Right lobe of liver (tissue), 6 donors: ENCODE data around the gene MTA1. TPM values are rescaled to one million over a fixed set of nuclear protein-coding genes. Genes with fewer than 3 reads are reported as not detected.
A peak's percentile ranks its signal among the peaks of the same experiment; 100 is the strongest.

Experiments
- ATAC-seq, 4 donors: fragments of 200-7000 bp; cut with Tn5 transposase; one replicate each; pipeline ENCODE4 v1.9.1; 2020; ENCODE audit warnings: mild to moderate bottlenecking in 4 of 4, moderate library complexity in 4 of 4
- DNase-seq, 3 donors: peaks; one replicate each; pipeline ENCODE4 v3.0.0-alpha.2; 2020
- H3K27ac ChIP-seq, 3 donors: fragments of 200-600 bp; one replicate each; pipeline ENCODE4 v1.8.0; 2022
- H3K27me3 ChIP-seq, 2 donors: fragments of 200-600 bp; one replicate each; pipeline ENCODE4 v1.8.0; 2022
- H3K36me3 ChIP-seq, 4 donors: fragments of 200-600 bp; sonication (generic) in 1 of 4; one replicate each; pipeline versions ENCODE4 v1.5.1 to v1.8.0; 2017 to 2022; ENCODE audit warnings: control low read depth in 1 of 4
- H3K4me1 ChIP-seq, 4 donors: fragments of 200-600 bp; sonication (generic) in 1 of 4; one replicate each; pipeline versions ENCODE4 v1.5.1 to v1.8.0; 2017 to 2022; ENCODE audit warnings: control low read depth in 1 of 4
- H3K4me3 ChIP-seq, 3 donors: fragments of 200-600 bp; one replicate each; pipeline ENCODE4 v1.8.0; 2022
- H3K9me3 ChIP-seq, 4 donors: fragments of 200-600 bp; sonication (generic) in 1 of 4; one replicate each; pipeline versions ENCODE4 v1.5.1 to v1.8.0; 2017 to 2022; ENCODE audit warnings: control low read depth in 1 of 4
- CTCF ChIP-seq, 4 donors: fragments of 200-600 bp in 3 of 4; fragments of 450-650 bp in 1 of 4; IDR thresholded peaks; one replicate each; pipeline versions ENCODE4 v1.5.1 to v1.8.0; 2016 to 2022; ENCODE audit warnings: antibody characterized with exemption in 4 of 4, mild to moderate bottlenecking in 2 of 4
- POLR2A ChIP-seq: fragments of 450-650 bp; IDR thresholded peaks from one replicate; pipeline ENCODE4 v1.6.1; 2017; ENCODE audit warnings: antibody characterized with exemption, mild to moderate bottlenecking
- WGBS: methylation state at CpG from one replicate; pipeline ENCODE4 v1.1.6; 2018; ENCODE audit warnings: low coverage, low lambda C conversion rate; ENCODE audit not compliant: insufficient coverage; ENCODE audit errors: missing lambda C conversion rate; 5-methylcytosine and 5-hydroxymethylcytosine counted together
- intact Hi-C, 2 donors: fragments of 100-400 bp; cut with DNase I; formaldehyde crosslinking; loops; one replicate each; pipeline versions ENCODE4 v1.11.2 to v1.14.1; 2022
- total RNA-seq, 6 experiments: library from RNA; depleted of rRNA in 2 of 6; stranded (reverse); fragments of >200 nt in 2 of 6; fragmentation: NEBNext Ultra II Directional in 3 of 6; extraction: Animal tissue kit (Norgen Biotek cat#: 25700) in 3 of 6; gene quantifications; one replicate each; pipeline versions ENCODE4 v1.1.0 to v1.2.4, GENCODE V29; 2016 to 2023
- donor health status: DM: no; HTN: yes; CAD: no.
- donor health status: DM: no; HTN: no; CAD: no.
- donor health status: DM: no; HTN: no; CAD: no.
- donor health status: DM: no; HTN: yes; CAD: no.
- donor health status: DM: no; HTN: yes; CAD: no.

Gene MTA1
- total RNA-seq, 6 experiments from 2014 or later: 18.6 to 45.1 (median 29.2) TPM

- DNase-seq (peak in 1 of 3 donors; percentile 59), ATAC-seq (peak; percentile 56 to 75 (median 65))
- peaks cover 0 to 16% (median 3%) of the 10 kb centered on the region in 4 donors for H3K4me1 ChIP-seq
- WGBS: 20% methylated on average over 22 of the region's 79 CpGs
- peak; percentile 60 to 69 (median 68) for TF ChIP-seq CTCF (IDR thresholded peaks at IDR 0.05)
- no peak for TF ChIP-seq POLR2A
- H3K36me3 ChIP-seq: no peaks in the 10 kb centered on the region
- intact Hi-C loops: no loop called here
- no peaks in the 10 kb centered on the region for H3K27me3 ChIP-seq
- no peak overlapping the region for H3K27ac ChIP-seq
- no peaks in the 10 kb centered on the region for H3K9me3 ChIP-seq
- H3K4me3 ChIP-seq: peak overlapping the region; percentile 55 to 62 (median 57)
Observed at GRCh38 chr14:105414456-105415371, 4.9 kb upstream of the MTA1 start.

GRCh38 chr14:105415481-105416428 is 3.9 kb upstream of the MTA1 start:
- intact Hi-C loops: no loop called here
- peaks cover 0 to 16% (median 3%) of the 10 kb centered on the region in 4 donors for H3K4me1 ChIP-seq
- H3K27ac ChIP-seq: no peak overlapping the region
- ATAC-seq (no peak), DNase-seq (no peak)
- no peaks in the 10 kb centered on the region for H3K36me3 ChIP-seq
- no peaks in the 10 kb centered on the region for H3K9me3 ChIP-seq
- H3K4me3 ChIP-seq: no peak overlapping the region
- WGBS: 88% methylated on average over 21 of the region's 25 CpGs
- TF ChIP-seq POLR2A: no peak
- no peak for TF ChIP-seq CTCF (IDR thresholded peaks at IDR 0.05)
- H3K27me3 ChIP-seq: no peaks in the 10 kb centered on the region

GRCh38 chr14:105416671-105417070 is 3.0 kb upstream of the MTA1 start:
- intact Hi-C loops: no loop called here
- TF ChIP-seq POLR2A (no peak), CTCF (IDR thresholded peaks at IDR 0.05) (no peak)

GRCh38 chr14:105417690-105418121 is 1.9 kb upstream of the MTA1 start:
- Histone ChIP-seq H3K4me3 (no peak overlapping the region), H3K9me3 (no peaks in the 10 kb centered on the region), H3K27ac (no peak overlapping the region), H3K27me3 (no peaks in the 10 kb centered on the region), H3K4me1 (peaks cover 0 to 25% (median 3%) of the 10 kb centered on the region in 4 donors), H3K36me3 (no peaks in the 10 kb centered on the region)
- no peak for TF ChIP-seq CTCF (IDR thresholded peaks at IDR 0.05)
- TF ChIP-seq POLR2A: no peak
- 40% methylated on average over 1 of the region's 3 CpGs for WGBS
- no peak for DNase-seq
- no peak for ATAC-seq
- intact Hi-C loops: no loop called here

More at GRCh38 chr14:105416671-105417070, 3.0 kb upstream of the MTA1 start:
- ATAC-seq (no peak), DNase-seq (no peak)
- Histone ChIP-seq H3K4me3 (no peak overlapping the region), H3K9me3 (no peaks in the 10 kb centered on the region), H3K27me3 (no peaks in the 10 kb centered on the region), H3K4me1 (peaks cover 0 to 17% (median 3%) of the 10 kb centered on the region in 4 donors), H3K36me3 (no peaks in the 10 kb centered on the region), H3K27ac (no peak overlapping the region)
- WGBS: 93% methylated on average over 10 of the region's 11 CpGs
